IMR-90 (cell line): Measurements from ENCODE around the gene LRIG1.

ENCODE experiments used
- CEBPB ChIP-seq: IDR thresholded peaks from 2 replicates; pipeline ENCODE4 v1.6.1; 2012; ENCODE audit warnings: low read depth, low read length, improper control_type of control experiment
- FOS ChIP-seq: fragments of 150-350 bp; IDR thresholded peaks from 2 replicates; pipeline ENCODE4 v1.6.1; 2016; ENCODE audit warnings: low read depth, low read length
- MAFK ChIP-seq: IDR thresholded peaks from 2 replicates; pipeline ENCODE4 v1.6.1; 2012; ENCODE audit warnings: low read depth, low read length, improper control_type of control experiment
- POLR2A ChIP-seq: IDR thresholded peaks from 2 replicates; pipeline ENCODE4 v1.6.1; 2012; ENCODE audit warnings: mild to moderate bottlenecking, low read depth, low read length
- RAD21 ChIP-seq: IDR thresholded peaks from 2 replicates; pipeline ENCODE4 v1.6.1; 2012; ENCODE audit warnings: low read length, improper control_type of control experiment
- RFX5 ChIP-seq: IDR thresholded peaks from 2 replicates; pipeline ENCODE4 v1.8.0; 2012; ENCODE audit warnings: low read depth, mild to moderate bottlenecking, low read length, moderate library complexity
- TF ChIP-seq, protein P1 (sequence below): conservative IDR thresholded peaks from 2 replicates; pipeline ENCODE4 v1.5.1; 2012; ENCODE audit warnings: mild to moderate bottlenecking, low read depth, low read length, improper control_type of control experiment
- TF ChIP-seq, protein P2 (sequence below): fragments of 150-350 bp; IDR thresholded peaks from 2 replicates; pipeline ENCODE4 v1.6.1; 2017; ENCODE audit warnings: mild to moderate bottlenecking, antibody characterized with exemption, low read length, low read depth

DNA sequence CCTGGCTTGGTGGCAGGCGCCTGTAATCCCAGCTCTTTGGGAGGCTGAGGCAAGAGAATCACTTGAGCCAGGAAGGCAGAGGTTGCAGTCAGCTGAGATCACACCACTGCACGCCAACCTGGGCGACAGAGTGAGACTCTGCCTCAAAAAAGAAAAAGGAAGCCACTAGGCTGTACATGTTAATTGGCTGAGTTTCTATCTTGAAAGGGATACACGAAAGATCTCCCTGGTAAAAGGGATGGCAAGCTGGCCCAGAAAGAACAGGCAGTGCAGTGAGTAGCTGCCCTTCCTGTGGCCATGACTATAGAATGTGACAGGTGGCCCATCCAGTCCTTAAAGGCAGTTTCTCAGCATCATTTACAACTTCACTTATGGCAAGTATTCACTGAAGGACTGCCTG lies 12.3 kb downstream of the LRIG1 start:
- TF ChIP-seq, protein P1, sequence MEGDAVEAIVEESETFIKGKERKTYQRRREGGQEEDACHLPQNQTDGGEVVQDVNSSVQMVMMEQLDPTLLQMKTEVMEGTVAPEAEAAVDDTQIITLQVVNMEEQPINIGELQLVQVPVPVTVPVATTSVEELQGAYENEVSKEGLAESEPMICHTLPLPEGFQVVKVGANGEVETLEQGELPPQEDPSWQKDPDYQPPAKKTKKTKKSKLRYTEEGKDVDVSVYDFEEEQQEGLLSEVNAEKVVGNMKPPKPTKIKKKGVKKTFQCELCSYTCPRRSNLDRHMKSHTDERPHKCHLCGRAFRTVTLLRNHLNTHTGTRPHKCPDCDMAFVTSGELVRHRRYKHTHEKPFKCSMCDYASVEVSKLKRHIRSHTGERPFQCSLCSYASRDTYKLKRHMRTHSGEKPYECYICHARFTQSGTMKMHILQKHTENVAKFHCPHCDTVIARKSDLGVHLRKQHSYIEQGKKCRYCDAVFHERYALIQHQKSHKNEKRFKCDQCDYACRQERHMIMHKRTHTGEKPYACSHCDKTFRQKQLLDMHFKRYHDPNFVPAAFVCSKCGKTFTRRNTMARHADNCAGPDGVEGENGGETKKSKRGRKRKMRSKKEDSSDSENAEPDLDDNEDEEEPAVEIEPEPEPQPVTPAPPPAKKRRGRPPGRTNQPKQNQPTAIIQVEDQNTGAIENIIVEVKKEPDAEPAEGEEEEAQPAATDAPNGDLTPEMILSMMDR: no peak
- TF ChIP-seq POLR2A (no peak), CEBPB (no peak), RAD21 (no peak), MAFK (no peak), FOS (no peak), RFX5 (no peak)
- TF ChIP-seq, protein P2, sequence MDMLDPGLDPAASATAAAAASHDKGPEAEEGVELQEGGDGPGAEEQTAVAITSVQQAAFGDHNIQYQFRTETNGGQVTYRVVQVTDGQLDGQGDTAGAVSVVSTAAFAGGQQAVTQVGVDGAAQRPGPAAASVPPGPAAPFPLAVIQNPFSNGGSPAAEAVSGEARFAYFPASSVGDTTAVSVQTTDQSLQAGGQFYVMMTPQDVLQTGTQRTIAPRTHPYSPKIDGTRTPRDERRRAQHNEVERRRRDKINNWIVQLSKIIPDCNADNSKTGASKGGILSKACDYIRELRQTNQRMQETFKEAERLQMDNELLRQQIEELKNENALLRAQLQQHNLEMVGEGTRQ: no peak
